ENCODE measurements around the gene ELOVL1. TPM values are rescaled to one million over a fixed set of nuclear protein-coding genes. Genes with fewer than 3 reads are reported as not detected.
A peak's percentile ranks its signal among the peaks of the same experiment; 100 is the strongest.

ELOVL1 gene
- total RNA-seq, 1 donor from 2014 or later: 52.2 TPM

DNA sequence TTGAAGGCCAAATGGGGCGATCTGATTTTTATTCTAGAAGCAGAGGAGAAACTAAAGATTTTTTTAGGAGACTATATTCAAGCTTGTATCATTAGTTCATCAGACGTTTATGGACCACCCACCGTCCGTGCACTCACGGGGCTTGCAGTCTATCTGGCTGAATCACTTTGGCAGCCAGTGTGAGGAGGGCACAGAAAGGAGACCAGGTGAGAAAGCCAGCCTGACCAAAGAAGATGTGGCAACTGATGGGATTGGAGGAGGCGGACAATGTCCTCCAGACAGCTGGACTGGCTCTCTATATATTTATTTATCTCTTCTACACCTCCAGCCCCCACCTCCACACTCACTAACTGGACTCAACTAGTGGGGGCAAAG lies 822 bp upstream of the ELOVL1 start:
- no peak for DNase-seq (ENCODE audit: extremely low spot score, unreplicated experiment)
- peak overlapping the region; percentile 88 for H3K4me3 Mint-ChIP-seq
- H3K4me1 Mint-ChIP-seq (ENCODE audit: unreplicated experiment): peaks cover 22% of the 10 kb centered on the region
- H3K9me3 Mint-ChIP-seq: no peaks in the 10 kb centered on the region
- peak overlapping the region; percentile 90 for H3K27ac Mint-ChIP-seq
- no peaks in the 10 kb centered on the region for H3K27me3 Mint-ChIP-seq
- peaks cover 23% of the 10 kb centered on the region for H3K36me3 Mint-ChIP-seq
- TF ChIP-seq, protein P1, sequence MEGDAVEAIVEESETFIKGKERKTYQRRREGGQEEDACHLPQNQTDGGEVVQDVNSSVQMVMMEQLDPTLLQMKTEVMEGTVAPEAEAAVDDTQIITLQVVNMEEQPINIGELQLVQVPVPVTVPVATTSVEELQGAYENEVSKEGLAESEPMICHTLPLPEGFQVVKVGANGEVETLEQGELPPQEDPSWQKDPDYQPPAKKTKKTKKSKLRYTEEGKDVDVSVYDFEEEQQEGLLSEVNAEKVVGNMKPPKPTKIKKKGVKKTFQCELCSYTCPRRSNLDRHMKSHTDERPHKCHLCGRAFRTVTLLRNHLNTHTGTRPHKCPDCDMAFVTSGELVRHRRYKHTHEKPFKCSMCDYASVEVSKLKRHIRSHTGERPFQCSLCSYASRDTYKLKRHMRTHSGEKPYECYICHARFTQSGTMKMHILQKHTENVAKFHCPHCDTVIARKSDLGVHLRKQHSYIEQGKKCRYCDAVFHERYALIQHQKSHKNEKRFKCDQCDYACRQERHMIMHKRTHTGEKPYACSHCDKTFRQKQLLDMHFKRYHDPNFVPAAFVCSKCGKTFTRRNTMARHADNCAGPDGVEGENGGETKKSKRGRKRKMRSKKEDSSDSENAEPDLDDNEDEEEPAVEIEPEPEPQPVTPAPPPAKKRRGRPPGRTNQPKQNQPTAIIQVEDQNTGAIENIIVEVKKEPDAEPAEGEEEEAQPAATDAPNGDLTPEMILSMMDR (conservative IDR thresholded peaks at IDR 0.05): no peak

DNA sequence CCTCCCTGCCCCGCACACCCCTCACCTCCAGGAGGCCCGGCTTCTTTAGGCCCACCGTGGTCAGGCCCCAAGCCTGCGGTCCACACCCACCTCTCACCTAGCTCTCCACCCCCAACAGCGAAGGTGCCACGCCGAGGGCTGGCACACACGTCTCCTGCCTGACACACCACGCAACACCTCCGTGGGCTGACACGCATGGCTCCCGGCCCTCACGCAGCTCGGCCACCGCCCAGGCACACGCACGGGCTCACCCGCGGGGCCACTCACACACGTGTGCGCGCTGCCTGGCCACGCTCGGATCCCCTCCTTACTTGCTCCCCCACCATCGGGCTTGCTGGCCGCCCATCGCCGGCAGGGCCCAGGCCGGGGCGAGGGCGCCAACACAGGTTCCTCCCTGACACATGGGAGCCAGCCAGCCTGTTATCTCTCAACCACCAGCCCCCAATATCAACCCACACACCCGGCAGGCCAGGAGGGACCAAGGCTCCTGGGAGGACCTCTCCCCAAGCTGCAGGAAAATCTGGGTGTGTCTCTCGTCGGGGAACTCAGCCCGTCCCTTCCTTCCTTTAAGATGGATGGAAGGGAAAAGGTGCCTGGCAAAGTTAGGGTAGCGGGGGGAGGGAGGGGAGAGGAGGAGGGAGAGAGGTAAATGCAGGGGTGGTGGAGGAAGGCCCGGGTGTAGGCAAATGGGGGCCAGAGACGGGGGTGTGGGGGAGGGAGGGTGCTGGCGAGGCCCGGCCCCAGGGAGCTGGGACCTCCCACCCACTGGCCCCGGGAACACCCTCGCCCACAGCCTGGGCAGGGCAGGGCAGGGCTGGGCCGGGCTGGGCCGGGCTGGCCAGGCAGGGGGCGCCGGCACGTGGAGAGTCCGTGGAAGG lies 546 bp downstream of the ELOVL1 start:
- TF ChIP-seq, protein P1 (conservative IDR thresholded peaks at IDR 0.05): no peak
- H3K36me3 Mint-ChIP-seq: peaks cover 28% of the 10 kb centered on the region
- peak overlapping the region; percentile 91 for H3K27ac Mint-ChIP-seq
- H3K9me3 Mint-ChIP-seq: no peaks in the 10 kb centered on the region
- peaks cover 22% of the 10 kb centered on the region for H3K4me1 Mint-ChIP-seq (ENCODE audit: unreplicated experiment)
- peak overlapping the region; percentile 90 for H3K4me3 Mint-ChIP-seq
- H3K27me3 Mint-ChIP-seq: no peaks in the 10 kb centered on the region
- no peak for DNase-seq (ENCODE audit: extremely low spot score, unreplicated experiment)

DNA sequence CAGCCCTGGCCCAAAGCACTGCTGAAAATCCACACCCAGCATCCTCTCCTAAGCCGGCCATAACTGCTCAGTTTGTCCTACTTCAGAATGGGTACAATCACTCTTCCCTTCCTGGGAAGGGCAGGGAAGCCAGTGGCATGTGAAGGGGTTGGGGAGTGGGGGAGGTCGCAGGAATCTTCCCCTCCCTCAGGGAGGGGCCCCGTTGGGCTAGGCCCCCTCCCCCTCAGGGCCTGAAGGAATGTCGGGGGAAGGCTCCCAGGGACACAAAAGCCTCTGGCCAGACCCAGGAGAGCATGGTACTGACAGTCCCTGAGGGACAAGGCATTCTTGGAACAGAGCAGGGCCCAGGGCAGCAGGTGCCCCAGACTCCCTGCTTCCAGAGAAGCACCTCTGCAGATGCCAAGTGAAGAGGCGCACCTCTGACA lies 1.2 kb downstream of the ELOVL1 start:
- no peaks in the 10 kb centered on the region for H3K9me3 Mint-ChIP-seq
- H3K4me1 Mint-ChIP-seq (ENCODE audit: unreplicated experiment): peaks cover 28% of the 10 kb centered on the region
- DNase-seq (ENCODE audit: extremely low spot score, unreplicated experiment): no peak
- TF ChIP-seq, protein P1 (conservative IDR thresholded peaks at IDR 0.05): no peak
- peak overlapping the region; percentile 91 for H3K27ac Mint-ChIP-seq
- H3K36me3 Mint-ChIP-seq: peaks cover 35% of the 10 kb centered on the region
- H3K27me3 Mint-ChIP-seq: no peaks in the 10 kb centered on the region
- peak overlapping the region; percentile 90 for H3K4me3 Mint-ChIP-seq

DNA sequence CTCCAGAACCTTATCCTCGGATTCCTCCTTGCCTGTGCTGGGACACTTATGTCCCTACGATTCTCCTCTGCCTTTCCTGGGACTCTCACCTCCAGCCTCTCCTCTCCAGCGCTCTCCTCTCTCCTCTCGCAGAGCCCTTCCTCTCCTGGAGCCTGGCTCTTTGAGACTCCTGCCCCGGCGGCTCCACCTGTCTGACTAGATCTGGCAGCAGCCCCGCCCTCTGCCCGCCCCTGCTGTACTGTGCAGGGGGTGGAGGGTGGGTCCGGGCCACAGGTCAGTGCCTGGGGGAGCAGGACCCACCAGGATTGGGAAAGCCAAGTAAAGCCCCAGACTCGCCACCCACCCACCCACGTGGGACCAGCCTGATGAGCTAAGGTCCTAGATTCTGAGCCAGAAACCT lies 1.6 kb downstream of the ELOVL1 start:
- no peak for DNase-seq (ENCODE audit: extremely low spot score, unreplicated experiment)
- peak overlapping the region; percentile 90 for H3K4me3 Mint-ChIP-seq
- H3K27me3 Mint-ChIP-seq: no peaks in the 10 kb centered on the region
- TF ChIP-seq, protein P1 (conservative IDR thresholded peaks at IDR 0.05): no peak
- H3K4me1 Mint-ChIP-seq (ENCODE audit: unreplicated experiment): peaks cover 32% of the 10 kb centered on the region
- H3K36me3 Mint-ChIP-seq: peaks cover 39% of the 10 kb centered on the region
- H3K9me3 Mint-ChIP-seq: no peaks in the 10 kb centered on the region
- peak overlapping the region; percentile 91 for H3K27ac Mint-ChIP-seq

DNA sequence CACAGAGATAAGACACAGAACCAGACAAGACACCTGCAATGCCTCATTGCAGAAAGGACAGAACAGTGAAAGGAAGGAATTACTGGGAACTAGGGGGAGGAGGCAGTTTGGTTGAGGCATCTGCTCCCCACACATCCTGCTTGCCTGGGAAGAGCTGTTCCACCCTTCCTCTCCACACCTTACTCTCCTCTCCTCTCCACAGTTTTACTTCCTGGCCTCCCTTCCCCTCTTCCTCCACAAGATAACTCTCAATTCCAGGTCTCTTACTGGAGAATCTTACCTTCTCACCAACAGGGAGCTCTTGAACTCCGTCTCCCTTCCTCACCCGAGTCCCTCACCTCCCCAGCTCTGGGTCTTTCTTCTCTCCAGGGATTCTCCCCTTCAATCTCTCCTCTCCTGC lies 2.1 kb downstream of the ELOVL1 start:
- TF ChIP-seq, protein P1 (conservative IDR thresholded peaks at IDR 0.05): no peak
- DNase-seq (ENCODE audit: extremely low spot score, unreplicated experiment): no peak
- peak overlapping the region; percentile 90 for H3K4me3 Mint-ChIP-seq
- H3K4me1 Mint-ChIP-seq (ENCODE audit: unreplicated experiment): peaks cover 35% of the 10 kb centered on the region
- H3K27me3 Mint-ChIP-seq: no peaks in the 10 kb centered on the region
- H3K36me3 Mint-ChIP-seq: peaks cover 43% of the 10 kb centered on the region
- H3K9me3 Mint-ChIP-seq: no peaks in the 10 kb centered on the region
- peak overlapping the region; percentile 91 for H3K27ac Mint-ChIP-seq
